ENCODE results near the gene NTM. TPM values are rescaled to one million over a fixed set of nuclear protein-coding genes. Genes with fewer than 3 reads are reported as not detected.

The NTM gene
- total and polyA plus RNA-seq, 2 experiments from 2014 or later: 25.9 to 49.0 TPM

DNA sequence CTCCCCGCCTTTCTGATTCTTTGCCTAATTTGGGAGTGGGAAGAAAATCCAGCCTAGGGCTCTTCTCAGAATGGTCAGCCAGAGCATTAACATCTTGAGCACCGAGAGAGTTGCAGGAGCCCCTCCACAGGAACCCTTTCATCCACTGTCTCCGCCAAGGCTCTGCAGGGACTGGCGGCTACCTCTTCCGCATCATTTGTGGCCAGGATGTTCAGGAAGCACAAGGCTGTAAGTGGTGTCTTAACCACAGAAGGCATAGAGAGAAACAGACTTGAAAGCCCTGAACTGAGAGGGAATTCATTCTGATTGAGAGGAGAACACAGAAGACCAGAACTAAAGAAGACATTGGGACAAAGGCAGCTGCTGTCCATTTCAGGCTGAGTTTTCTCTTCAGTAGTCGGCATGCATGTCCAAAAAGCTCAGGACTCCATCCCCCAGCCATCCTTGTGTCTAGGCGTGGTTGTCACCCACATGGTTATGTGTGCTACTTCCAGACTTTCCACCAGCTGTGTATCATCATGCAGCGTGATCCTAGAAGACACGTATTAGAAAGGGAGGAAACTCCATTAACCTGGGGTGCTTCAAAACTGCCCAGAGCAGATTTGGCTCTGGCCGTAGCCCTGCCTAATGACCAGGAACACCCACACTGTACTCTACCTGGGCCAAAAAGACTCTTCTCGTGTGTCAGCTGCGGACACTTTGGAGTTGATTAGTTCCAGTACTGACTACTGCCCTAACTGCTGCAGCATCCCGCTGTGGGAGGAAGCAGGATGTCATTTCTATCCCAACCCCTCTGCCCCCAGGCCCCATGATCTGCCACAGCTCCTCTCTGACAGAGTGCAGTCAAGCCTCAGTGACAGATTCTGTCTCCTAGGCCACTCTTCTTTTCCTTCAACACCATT is 725.1 kb downstream of the NTM start:
- Histone ChIP-seq H3K4me3 (no peak overlapping the region), H3F3A (ENCODE audit: insufficient read depth) (no peaks in the 10 kb centered on the region), H3K9ac (no peak overlapping the region), H4K20me1 (ENCODE audit: insufficient read depth) (no peaks in the 10 kb centered on the region), H3K36me3 (ENCODE audit: low read depth) (no peaks in the 10 kb centered on the region), H3K27ac (no peak overlapping the region), H3K4me1 (ENCODE audit: insufficient read depth) (no peaks in the 10 kb centered on the region), H3K4me2 (ENCODE audit: unreplicated experiment) (no peak overlapping the region), H3K9me2 (ENCODE audit: insufficient read depth) (no peaks in the 10 kb centered on the region), H3K79me2 (ENCODE audit: insufficient read depth) (no peaks in the 10 kb centered on the region), H3K27me3 (replicated peaks; ENCODE audit: insufficient read depth) (no peaks in the 10 kb centered on the region), H3K9me3 (ENCODE audit: low read depth) (no peaks in the 10 kb centered on the region), H2AFZ (no peak overlapping the region)
- TF ChIP-seq EZH2 (IDR thresholded peaks at IDR 0.05; ENCODE audit: insufficient read depth, poor library complexity, severe bottlenecking) (no peak), EZH2phosphoT487 (IDR thresholded peaks at IDR 0.05; ENCODE audit: insufficient read depth, low read depth) (no peak)
- WGBS, 2 experiments (ENCODE audit: low coverage in 1 of 2, low lambda C conversion rate in 2 of 2, missing lambda C conversion rate in 2 of 2): 69 to 76% methylated on average over 13 of the region's 13 CpGs
- DNase-seq: peak; percentile 6
- in situ Hi-C loops (cut with MboI): no loop called here

DNA sequence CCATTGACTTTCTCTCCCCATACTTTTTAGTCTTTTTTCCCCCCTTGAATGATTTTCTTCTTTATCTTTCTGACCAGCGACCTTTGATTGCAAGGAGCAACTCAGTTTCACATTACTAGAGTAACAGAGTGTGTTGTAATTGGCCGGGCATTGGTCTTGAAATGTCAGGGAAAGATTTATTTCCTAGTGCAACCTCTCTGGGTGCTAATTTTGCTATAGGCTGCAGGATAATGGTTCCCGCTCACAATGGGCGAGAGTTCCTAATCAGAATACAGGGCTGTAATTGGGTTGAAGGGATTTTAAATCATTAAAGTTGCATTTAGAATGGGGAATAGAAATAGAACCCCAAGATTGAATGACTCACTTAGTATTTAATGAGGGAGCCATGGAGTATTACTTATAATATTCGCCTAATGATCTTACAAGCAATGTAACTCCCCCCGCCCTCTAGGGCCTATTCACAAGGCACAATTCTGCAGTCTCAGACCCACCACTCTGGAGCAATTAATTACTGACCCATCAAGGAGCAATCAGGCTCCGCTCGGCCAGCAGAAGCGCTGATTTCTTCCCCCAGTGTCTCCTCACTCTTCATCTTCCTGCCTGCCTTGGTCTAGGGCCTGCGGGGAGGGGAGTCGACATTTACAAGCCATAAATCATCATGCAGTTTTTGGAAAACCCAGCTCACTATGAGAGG is 725.9 kb downstream of the NTM start:
- H3K27ac ChIP-seq: no peak overlapping the region
- H4K20me1 ChIP-seq (ENCODE audit: insufficient read depth): no peaks in the 10 kb centered on the region
- in situ Hi-C loops (cut with MboI): no loop called here
- no peaks in the 10 kb centered on the region for H3F3A ChIP-seq (ENCODE audit: insufficient read depth)
- H3K9ac ChIP-seq: no peak overlapping the region
- H3K4me3 ChIP-seq: no peak overlapping the region
- H3K9me3 ChIP-seq (ENCODE audit: low read depth): no peaks in the 10 kb centered on the region
- WGBS, 2 experiments (ENCODE audit: low coverage in 1 of 2, low lambda C conversion rate in 2 of 2, missing lambda C conversion rate in 2 of 2): 91 to 92% methylated on average over 11 of the region's 11 CpGs
- DNase-seq: no peak
- no peak overlapping the region for H2AFZ ChIP-seq
- H3K36me3 ChIP-seq (ENCODE audit: low read depth): no peaks in the 10 kb centered on the region
- H3K27me3 ChIP-seq (replicated peaks; ENCODE audit: insufficient read depth): no peaks in the 10 kb centered on the region
- TF ChIP-seq EZH2phosphoT487 (IDR thresholded peaks at IDR 0.05; ENCODE audit: insufficient read depth, low read depth): no peak
- TF ChIP-seq EZH2 (IDR thresholded peaks at IDR 0.05; ENCODE audit: insufficient read depth, poor library complexity, severe bottlenecking): no peak
- no peaks in the 10 kb centered on the region for H3K79me2 ChIP-seq (ENCODE audit: insufficient read depth)
- no peaks in the 10 kb centered on the region for H3K4me1 ChIP-seq (ENCODE audit: insufficient read depth)
- H3K9me2 ChIP-seq (ENCODE audit: insufficient read depth): no peaks in the 10 kb centered on the region
- H3K4me2 ChIP-seq (ENCODE audit: unreplicated experiment): no peak overlapping the region

DNA sequence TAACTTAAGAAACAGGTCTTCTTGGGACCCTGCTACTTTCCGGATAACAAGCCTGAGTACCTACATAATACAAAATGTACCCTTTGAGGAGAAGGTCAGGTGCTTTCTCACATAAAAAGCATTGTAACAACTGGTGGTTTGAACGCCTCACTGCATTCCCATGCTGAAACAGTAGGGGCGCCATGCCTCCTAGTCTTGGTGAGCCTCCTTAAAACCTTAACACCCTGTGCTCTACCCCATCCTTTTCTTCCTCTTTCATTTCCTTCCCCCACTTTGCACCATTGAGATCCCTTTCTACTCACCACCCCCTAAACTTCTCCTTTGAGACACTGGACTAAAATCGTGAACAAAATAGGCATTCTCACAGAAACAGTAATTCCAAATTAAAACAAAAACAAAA is 729.3 kb downstream of the NTM start:
- no peaks in the 10 kb centered on the region; the same call in 1 of the 2 replicates for H3K79me2 ChIP-seq (ENCODE audit: insufficient read depth)
- H3K9ac ChIP-seq: no peak overlapping the region
- H2AFZ ChIP-seq: no peak overlapping the region
- no peaks in the 10 kb centered on the region for H4K20me1 ChIP-seq (ENCODE audit: insufficient read depth)
- H3F3A ChIP-seq (ENCODE audit: insufficient read depth): no peaks in the 10 kb centered on the region
- no peak overlapping the region for H3K27ac ChIP-seq
- DNase-seq: peak; percentile 12
- in situ Hi-C loops (cut with MboI): no loop called here
- no peaks in the 10 kb centered on the region for H3K9me3 ChIP-seq (ENCODE audit: low read depth)
- 73% methylated on average over 4 of the region's 4 CpGs for WGBS, 2 experiments (ENCODE audit: low coverage in 1 of 2, low lambda C conversion rate in 2 of 2, missing lambda C conversion rate in 2 of 2)
- peaks cover 8% of the 10 kb centered on the region for H3K4me1 ChIP-seq (ENCODE audit: insufficient read depth)
- no peak overlapping the region for H3K4me3 ChIP-seq
- H3K4me2 ChIP-seq (ENCODE audit: unreplicated experiment): no peak overlapping the region
- TF ChIP-seq EZH2phosphoT487 (IDR thresholded peaks at IDR 0.05; ENCODE audit: insufficient read depth, low read depth) (no peak), EZH2 (IDR thresholded peaks at IDR 0.05; ENCODE audit: insufficient read depth, poor library complexity, severe bottlenecking) (no peak)
- no peaks in the 10 kb centered on the region for H3K36me3 ChIP-seq (ENCODE audit: low read depth)
- H3K27me3 ChIP-seq (replicated peaks; ENCODE audit: insufficient read depth): no peaks in the 10 kb centered on the region
- no peaks in the 10 kb centered on the region for H3K9me2 ChIP-seq (ENCODE audit: insufficient read depth)

DNA sequence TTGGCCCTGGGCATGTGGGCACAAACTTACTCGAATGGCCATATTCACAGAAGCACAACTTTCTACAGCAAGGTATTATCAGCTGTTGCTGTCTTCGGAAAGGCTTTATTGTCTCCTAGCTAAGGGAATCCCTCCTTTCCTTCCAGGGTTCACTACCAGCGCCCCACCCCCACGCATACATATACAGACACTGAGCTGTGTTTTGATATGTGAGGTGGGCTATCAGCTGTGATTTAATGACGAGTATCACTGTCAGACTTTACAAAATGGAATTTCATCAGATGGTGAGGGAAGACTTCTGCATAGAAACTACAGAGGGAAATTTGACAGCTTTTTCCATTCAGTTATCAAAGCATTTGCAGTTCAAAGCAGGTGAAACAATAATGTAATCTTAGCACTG is 730.2 kb downstream of the NTM start:
- H2AFZ ChIP-seq: no peak overlapping the region
- H3K27me3 ChIP-seq (replicated peaks; ENCODE audit: insufficient read depth): no peaks in the 10 kb centered on the region
- no peaks in the 10 kb centered on the region for H3K9me2 ChIP-seq (ENCODE audit: insufficient read depth)
- no peaks in the 10 kb centered on the region for H3K9me3 ChIP-seq (ENCODE audit: low read depth)
- TF ChIP-seq EZH2 (IDR thresholded peaks at IDR 0.05; ENCODE audit: insufficient read depth, poor library complexity, severe bottlenecking) (no peak), EZH2phosphoT487 (IDR thresholded peaks at IDR 0.05; ENCODE audit: insufficient read depth, low read depth) (no peak)
- H3K9ac ChIP-seq: no peak overlapping the region
- DNase-seq: no peak
- no peak overlapping the region for H3K27ac ChIP-seq
- no peak overlapping the region for H3K4me3 ChIP-seq
- in situ Hi-C loops (cut with MboI): no loop called here
- H3K36me3 ChIP-seq (ENCODE audit: low read depth): no peaks in the 10 kb centered on the region
- 83 to 85% methylated on average over 5 of the region's 5 CpGs for WGBS, 2 experiments (ENCODE audit: low coverage in 1 of 2, low lambda C conversion rate in 2 of 2, missing lambda C conversion rate in 2 of 2)
- H3K79me2 ChIP-seq (ENCODE audit: insufficient read depth): no peaks in the 10 kb centered on the region; the same call in 1 of the 2 replicates
- H3F3A ChIP-seq (ENCODE audit: insufficient read depth): no peaks in the 10 kb centered on the region
- H4K20me1 ChIP-seq (ENCODE audit: insufficient read depth): no peaks in the 10 kb centered on the region
- H3K4me2 ChIP-seq (ENCODE audit: unreplicated experiment): no peak overlapping the region
- H3K4me1 ChIP-seq (ENCODE audit: insufficient read depth): peaks cover 8% of the 10 kb centered on the region

All from GM23248 (cell line).